Measurements from ENCODE around the gene UTP4.
"Not testable (repeated sequence)": the region's sequence is repeated elsewhere in the genome, so short reads cannot be mapped to it uniquely, and the experiment has no call there.

The UTP4 gene

GRCh38 chr16:69118994-69119393 is 13.5 kb upstream of the UTP4 start:
- Histone ChIP-seq H3K27me3 (no peaks in the 10 kb centered on the region), H3K4me1 (ENCODE audit: control insufficient read depth in 1 of 2, insufficient read depth in 1 of 2, low read depth in 1 of 2, low read length in 1 of 2) (no peaks in the 10 kb centered on the region), H3K4me3 (ENCODE audit: low read depth in 1 of 2, low read length in 1 of 2) (no peak overlapping the region), H3K27ac (no peak overlapping the region), H3K36me3 (peaks cover 68% of the 10 kb centered on the region), H3K9me3 (no peaks in the 10 kb centered on the region)
- no peak for TF ChIP-seq CTCF (IDR thresholded peaks at IDR 0.05)

- peaks cover 63% of the 10 kb centered on the region for H3K36me3 ChIP-seq
- no peaks in the 10 kb centered on the region for H3K27me3 ChIP-seq
- TF ChIP-seq CTCF (IDR thresholded peaks at IDR 0.05): no peak
- H3K9me3 ChIP-seq: no peaks in the 10 kb centered on the region
- H3K4me3 ChIP-seq (ENCODE audit: low read depth in 1 of 2, low read length in 1 of 2): no peak overlapping the region
- H3K4me1 ChIP-seq (ENCODE audit: control insufficient read depth in 1 of 2, insufficient read depth in 1 of 2, low read depth in 1 of 2, low read length in 1 of 2): no peaks in the 10 kb centered on the region
- no peak overlapping the region for H3K27ac ChIP-seq
Measured at GRCh38 chr16:69119536-69119935, 12.9 kb upstream of the UTP4 start.

- Histone ChIP-seq H3K4me3 (ENCODE audit: low read depth in 1 of 2, low read length in 1 of 2) (no peak overlapping the region), H3K36me3 (peaks cover 56% of the 10 kb centered on the region), H3K9me3 (no peaks in the 10 kb centered on the region)
Measured at GRCh38 chr16:69120096-69120664, 12.3 kb upstream of the UTP4 start.

GRCh38 chr16:69123910-69124309 is 8.5 kb upstream of the UTP4 start:
- H3K4me1 ChIP-seq (ENCODE audit: control insufficient read depth in 1 of 2, insufficient read depth in 1 of 2, low read depth in 1 of 2, low read length in 1 of 2): no peaks in the 10 kb centered on the region
- H3K27ac ChIP-seq: no peak overlapping the region
- no peak overlapping the region for H3K4me3 ChIP-seq (ENCODE audit: low read depth in 1 of 2, low read length in 1 of 2)
- TF ChIP-seq CTCF (IDR thresholded peaks at IDR 0.05): peak; percentile 38
- no peaks in the 10 kb centered on the region for H3K9me3 ChIP-seq
- H3K27me3 ChIP-seq: no peaks in the 10 kb centered on the region
- peaks cover 23% of the 10 kb centered on the region for H3K36me3 ChIP-seq

More at GRCh38 chr16:69120096-69120664, 12.3 kb upstream of the UTP4 start:
- Histone ChIP-seq H3K27me3 (no peaks in the 10 kb centered on the region), H3K4me1 (ENCODE audit: control insufficient read depth in 1 of 2, insufficient read depth in 1 of 2, low read depth in 1 of 2, low read length in 1 of 2) (no peaks in the 10 kb centered on the region), H3K27ac (no peak overlapping the region)
- no peak for TF ChIP-seq CTCF (IDR thresholded peaks at IDR 0.05)

- H3K36me3 ChIP-seq: peaks cover 18% of the 10 kb centered on the region
- not testable (repeated sequence) for H3K4me3 ChIP-seq (ENCODE audit: low read depth in 1 of 2, low read length in 1 of 2); H3K27ac ChIP-seq; H3K27me3 ChIP-seq; H3K4me1 ChIP-seq (ENCODE audit: control insufficient read depth in 1 of 2, insufficient read depth in 1 of 2, low read depth in 1 of 2, low read length in 1 of 2); H3K9me3 ChIP-seq
Measured at GRCh38 chr16:69124406-69124805, 8.0 kb upstream of the UTP4 start.

GRCh38 chr16:69124961-69125360 is 7.5 kb upstream of the UTP4 start:
- not testable (repeated sequence) for H3K4me1 ChIP-seq (ENCODE audit: control insufficient read depth in 1 of 2, insufficient read depth in 1 of 2, low read depth in 1 of 2, low read length in 1 of 2); H3K27ac ChIP-seq; H3K9me3 ChIP-seq; H3K27me3 ChIP-seq; H3K4me3 ChIP-seq (ENCODE audit: low read depth in 1 of 2, low read length in 1 of 2)
- H3K36me3 ChIP-seq: peaks cover 13% of the 10 kb centered on the region

GRCh38 chr16:69126221-69126620 is 6.2 kb upstream of the UTP4 start:
- no peak for TF ChIP-seq CTCF (IDR thresholded peaks at IDR 0.05)
- H3K9me3 ChIP-seq: no peaks in the 10 kb centered on the region
- no peak overlapping the region for H3K4me3 ChIP-seq (ENCODE audit: low read depth in 1 of 2, low read length in 1 of 2)
- H3K4me1 ChIP-seq (ENCODE audit: control insufficient read depth in 1 of 2, insufficient read depth in 1 of 2, low read depth in 1 of 2, low read length in 1 of 2): peaks cover 5 to 6% of the 10 kb centered on the region in 2 experiments
- no peaks in the 10 kb centered on the region for H3K27me3 ChIP-seq
- no peak overlapping the region for H3K27ac ChIP-seq
- H3K36me3 ChIP-seq: peaks cover under 1% of the 10 kb centered on the region

- not testable (repeated sequence) for H3K36me3 ChIP-seq; H3K27ac ChIP-seq; H3K4me3 ChIP-seq (ENCODE audit: low read depth in 1 of 2, low read length in 1 of 2); H3K27me3 ChIP-seq; H3K9me3 ChIP-seq
- H3K4me1 ChIP-seq (ENCODE audit: control insufficient read depth in 1 of 2, insufficient read depth in 1 of 2, low read depth in 1 of 2, low read length in 1 of 2): peaks cover 8 to 12% of the 10 kb centered on the region in 2 experiments
Measured at GRCh38 chr16:69126801-69127200, 5.6 kb upstream of the UTP4 start.

All from neutrophil (primary cell).